Prostate gland (tissue), 2 donors: ENCODE data around the gene RGS17. TPM values are rescaled to one million over a fixed set of nuclear protein-coding genes. Genes with fewer than 3 reads are reported as not detected.
A peak's percentile ranks its signal among the peaks of the same experiment; 100 is the strongest.
"Not testable (repeated sequence)": the region's sequence is repeated elsewhere in the genome, so short reads cannot be mapped to it uniquely, and the experiment has no call there.

Experiments
- DNase-seq: peaks from one replicate; pipeline ENCODE4 v3.0.0-alpha.2; 2019; ENCODE audit warnings: low spot score
- H3K27ac ChIP-seq, 2 donors: fragments of 200-600 bp; sonication (generic); 2 replicates each; pipeline ENCODE4 v1.5.1; 2017 to 2019
- H3K27me3 ChIP-seq: fragments of 200-600 bp; sonication (generic); replicated peaks from 2 replicates; pipeline ENCODE4 v1.5.1; 2019; ENCODE audit not compliant: insufficient read depth
- H3K36me3 ChIP-seq, 2 donors: fragments of 200-600 bp; sonication (generic); 1 replicate in 1 of 2; 2 replicates in 1 of 2; pipeline versions ENCODE4 v1.5.1 to v1.8.1; 2017 to 2019
- H3K4me1 ChIP-seq: fragments of 200-600 bp; sonication (generic); replicated peaks from 2 replicates; pipeline ENCODE4 v1.5.1; 2019
- H3K4me3 ChIP-seq, 2 donors: fragments of 200-600 bp; sonication (generic); 2 replicates each; pipeline ENCODE4 v1.5.1; 2017 to 2019
- H3K9me3 ChIP-seq: fragments of 200-600 bp; sonication (generic); 2 replicates; pipeline ENCODE4 v1.5.1; 2017
- POLR2A ChIP-seq: fragments of 450-650 bp; IDR thresholded peaks from one replicate; pipeline ENCODE4 v1.6.1; 2016; ENCODE audit warnings: antibody characterized with exemption, mild to moderate bottlenecking
- POLR2AphosphoS5 ChIP-seq: sonication (generic); formaldehyde crosslinking; IDR thresholded peaks from one replicate; pipeline ENCODE4 v1.6.1; 2017; ENCODE audit warnings: antibody characterized with exemption
- WGBS: methylation state at CpG from one replicate; pipeline ENCODE4 v1.1.5; 2018; 5-methylcytosine and 5-hydroxymethylcytosine counted together
- intact Hi-C: fragments of 100-400 bp; cut with DNase I; formaldehyde crosslinking; loops from one replicate; pipeline ENCODE4 v1.14.2; 2022
- total RNA-seq, 2 donors: library from RNA; depleted of rRNA; stranded (reverse); fragments of >200 nt; gene quantifications; one replicate each; pipeline ENCODE4 v1.1.0, GENCODE V29; 2016
- TF ChIP-seq, protein P1 (sequence below), 4 experiments: fragments of 200-600 bp in 2 of 4; fragments of 450-650 bp in 2 of 4; sonication (generic) in 2 of 4; IDR thresholded peaks; 1 replicate in 3 of 4; 2 replicates in 1 of 4; pipeline ENCODE4 v1.5.1; 2016 to 2019; ENCODE audit warnings: antibody characterized with exemption in 4 of 4, mild to moderate bottlenecking in 2 of 4, moderate library complexity in 2 of 4

Gene RGS17
- total RNA-seq, 2 donors from 2014 or later: 1.6 to 3.3 TPM

DNA sequence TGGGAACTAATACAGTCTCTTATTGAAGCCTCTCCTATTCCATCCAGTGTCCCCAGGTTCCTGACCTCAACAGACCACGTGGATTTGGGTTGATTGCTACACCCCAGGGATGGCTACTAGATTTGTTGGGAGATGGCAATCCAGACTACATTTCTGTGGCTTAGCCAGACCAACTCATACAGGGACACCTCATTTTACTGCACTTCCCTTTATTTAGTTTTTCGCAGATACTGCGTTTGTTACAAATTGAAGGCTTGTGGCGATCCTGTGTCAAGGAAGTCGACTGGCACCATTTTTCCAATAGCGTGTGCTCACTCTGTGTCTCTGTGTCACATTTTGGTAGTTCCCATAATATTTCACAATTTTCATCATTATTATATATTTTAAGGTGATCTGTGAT lies 118.2 kb downstream of the RGS17 start:
- Histone ChIP-seq H3K9me3 (no peaks in the 10 kb centered on the region), H3K27ac (no peak overlapping the region), H3K36me3 (no peaks in the 10 kb centered on the region), H3K27me3 (no peaks in the 10 kb centered on the region), H3K4me1 (no peaks in the 10 kb centered on the region), H3K4me3 (no peak overlapping the region)
- intact Hi-C loops: no loop called here
- WGBS: 83% methylated on average over 6 of the region's 6 CpGs
- no peak for TF ChIP-seq POLR2A
- TF ChIP-seq, protein P1, sequence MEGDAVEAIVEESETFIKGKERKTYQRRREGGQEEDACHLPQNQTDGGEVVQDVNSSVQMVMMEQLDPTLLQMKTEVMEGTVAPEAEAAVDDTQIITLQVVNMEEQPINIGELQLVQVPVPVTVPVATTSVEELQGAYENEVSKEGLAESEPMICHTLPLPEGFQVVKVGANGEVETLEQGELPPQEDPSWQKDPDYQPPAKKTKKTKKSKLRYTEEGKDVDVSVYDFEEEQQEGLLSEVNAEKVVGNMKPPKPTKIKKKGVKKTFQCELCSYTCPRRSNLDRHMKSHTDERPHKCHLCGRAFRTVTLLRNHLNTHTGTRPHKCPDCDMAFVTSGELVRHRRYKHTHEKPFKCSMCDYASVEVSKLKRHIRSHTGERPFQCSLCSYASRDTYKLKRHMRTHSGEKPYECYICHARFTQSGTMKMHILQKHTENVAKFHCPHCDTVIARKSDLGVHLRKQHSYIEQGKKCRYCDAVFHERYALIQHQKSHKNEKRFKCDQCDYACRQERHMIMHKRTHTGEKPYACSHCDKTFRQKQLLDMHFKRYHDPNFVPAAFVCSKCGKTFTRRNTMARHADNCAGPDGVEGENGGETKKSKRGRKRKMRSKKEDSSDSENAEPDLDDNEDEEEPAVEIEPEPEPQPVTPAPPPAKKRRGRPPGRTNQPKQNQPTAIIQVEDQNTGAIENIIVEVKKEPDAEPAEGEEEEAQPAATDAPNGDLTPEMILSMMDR (IDR thresholded peaks at IDR 0.05): no peak
- TF ChIP-seq POLR2AphosphoS5: no peak
- no peak for DNase-seq

DNA sequence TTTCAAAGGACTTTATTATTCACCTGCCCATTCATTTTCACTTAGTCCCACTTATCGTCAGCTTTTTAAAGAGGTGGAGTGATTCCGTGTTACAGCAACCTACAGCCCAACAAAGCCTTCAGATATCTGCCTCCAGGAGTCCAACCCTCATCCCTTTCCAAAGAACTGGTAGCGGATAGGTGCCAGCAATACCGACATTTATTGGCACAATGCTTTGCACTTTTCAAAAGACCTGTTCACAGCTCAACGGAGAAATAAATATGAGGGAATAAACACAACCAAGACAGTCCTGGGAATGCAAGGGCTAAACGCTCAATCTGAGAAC lies 127.8 kb downstream of the RGS17 start:
- Histone ChIP-seq H3K4me1 (peaks cover 3% of the 10 kb centered on the region), H3K36me3 (no peaks in the 10 kb centered on the region), H3K27me3 (no peaks in the 10 kb centered on the region), H3K9me3 (no peaks in the 10 kb centered on the region), H3K4me3 (peak overlapping the region; percentile 62 to 73), H3K27ac (peak overlapping the region; percentile 81 to 85)
- DNase-seq: no peak
- WGBS: 1% methylated on average over 6 of the region's 6 CpGs
- intact Hi-C loops: no loop called here
- TF ChIP-seq POLR2AphosphoS5 (no peak), POLR2A (no peak)
- TF ChIP-seq, protein P1 (IDR thresholded peaks at IDR 0.05): no peak

DNA sequence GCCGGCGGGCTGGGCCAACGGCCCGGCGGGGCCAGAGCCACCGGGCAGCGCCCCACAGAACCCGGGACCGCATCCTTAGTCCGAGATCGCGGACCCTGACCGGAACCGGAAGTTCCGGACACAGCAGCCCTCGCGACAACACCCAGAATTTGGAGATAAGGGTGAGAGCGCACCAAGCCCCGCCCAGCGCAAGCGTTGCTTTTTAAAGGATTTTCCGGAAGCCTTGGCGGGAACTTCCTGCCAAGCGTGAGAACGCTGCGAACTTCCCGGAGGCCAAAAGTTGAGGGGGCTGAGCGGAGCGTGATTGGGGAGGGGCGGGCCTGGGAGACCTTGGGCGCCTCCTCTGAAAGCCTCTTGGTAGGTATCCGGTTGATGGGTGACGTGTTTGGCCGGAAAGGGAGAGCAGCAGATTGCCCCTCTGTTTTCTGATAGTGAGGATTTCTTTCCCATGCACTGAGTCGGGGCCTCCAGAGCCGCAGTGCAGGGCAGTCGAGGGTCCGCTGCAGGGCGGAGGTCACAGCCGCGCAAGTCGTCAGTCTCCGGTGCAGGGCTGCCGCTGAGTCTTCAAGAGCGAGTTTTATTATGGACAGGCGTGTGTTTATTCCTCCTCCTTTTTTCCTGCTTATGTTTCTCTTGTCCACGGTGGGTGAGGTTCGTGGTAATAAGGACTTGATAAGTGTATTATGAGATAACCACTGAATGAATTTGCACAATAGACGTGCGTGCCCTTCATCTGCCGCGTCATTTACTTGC lies 128.3 kb downstream of the RGS17 start, which contains the start of gene MTRF1L:
MTRF1L (minus strand) TSS at position 97 of the 753 bp plus-strand sequence; CDS start at position 73, 24 bp downstream.
- H3K36me3 ChIP-seq: no peaks in the 10 kb centered on the region
- under 1% methylated on average over 52 of the region's 52 CpGs for WGBS
- TF ChIP-seq POLR2AphosphoS5 (peak; percentile 91), POLR2A (peak; percentile 57)
- TF ChIP-seq, protein P1 (IDR thresholded peaks at IDR 0.05): no peak
- no peaks in the 10 kb centered on the region for H3K9me3 ChIP-seq
- intact Hi-C loops: no loop called here
- H3K4me3 ChIP-seq: peak within 1 kb of the TSS; percentile 62 to 73
- H3K4me1 ChIP-seq: peaks cover 3% of the 10 kb centered on the region
- H3K27me3 ChIP-seq: no peaks in the 10 kb centered on the region
- H3K27ac ChIP-seq: peak within 1 kb of the TSS; percentile 81 to 85
- peak; percentile 90 for DNase-seq

DNA sequence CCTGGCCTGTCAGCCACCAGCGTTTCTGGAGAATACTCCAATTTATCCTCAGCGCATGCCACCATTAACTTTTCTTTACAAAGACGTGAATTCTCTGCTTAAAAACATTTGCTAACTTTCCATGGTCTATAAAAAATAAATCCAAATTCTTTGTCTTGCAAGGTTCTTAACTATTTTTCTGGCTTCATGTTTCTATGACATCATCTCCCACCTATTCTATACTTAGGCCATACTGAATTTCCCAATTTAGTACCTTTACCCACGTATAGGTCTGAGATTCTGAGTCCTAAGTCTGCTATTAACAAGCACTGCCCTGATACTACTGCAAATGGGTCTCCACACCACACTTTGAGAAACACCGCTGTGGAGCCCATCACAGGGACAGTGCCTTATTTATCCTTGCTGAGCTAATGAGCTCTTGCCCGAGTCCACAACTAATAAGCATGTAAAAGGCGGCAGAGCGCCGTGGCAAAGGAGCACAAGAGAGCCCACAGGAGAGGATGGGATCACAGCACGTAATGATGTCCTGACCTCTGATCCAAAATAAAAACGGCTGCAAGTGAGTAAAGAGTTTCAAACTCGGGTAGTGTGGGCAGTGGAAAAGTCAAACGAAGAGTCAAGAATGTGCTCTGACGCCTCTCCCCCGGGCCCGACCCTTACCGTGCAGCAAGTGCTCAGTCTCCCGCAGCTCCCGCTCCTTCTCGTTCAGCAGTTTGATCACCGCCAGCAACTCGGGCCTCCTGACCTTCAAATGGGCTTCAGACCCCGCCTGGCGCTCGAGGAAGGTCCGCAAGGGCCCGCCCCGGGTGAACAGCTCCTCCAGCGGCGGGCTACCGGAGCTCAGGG lies 129.1 kb downstream of the RGS17 start:
- Histone ChIP-seq H3K27ac (peak overlapping the region; percentile 81 to 85), H3K4me1 (peaks cover 3% of the 10 kb centered on the region), H3K9me3 (no peaks in the 10 kb centered on the region), H3K36me3 (no peaks in the 10 kb centered on the region), H3K27me3 (no peaks in the 10 kb centered on the region), H3K4me3 (peak overlapping the region; percentile 62 to 73)
- intact Hi-C loops: no loop called here
- TF ChIP-seq, protein P1 (IDR thresholded peaks at IDR 0.05): peak in 1 of 4 experiments; percentile 21
- TF ChIP-seq POLR2AphosphoS5: no peak
- TF ChIP-seq POLR2A: no peak
- DNase-seq: no peak
- WGBS: 1% methylated on average over 31 of the region's 31 CpGs

DNA sequence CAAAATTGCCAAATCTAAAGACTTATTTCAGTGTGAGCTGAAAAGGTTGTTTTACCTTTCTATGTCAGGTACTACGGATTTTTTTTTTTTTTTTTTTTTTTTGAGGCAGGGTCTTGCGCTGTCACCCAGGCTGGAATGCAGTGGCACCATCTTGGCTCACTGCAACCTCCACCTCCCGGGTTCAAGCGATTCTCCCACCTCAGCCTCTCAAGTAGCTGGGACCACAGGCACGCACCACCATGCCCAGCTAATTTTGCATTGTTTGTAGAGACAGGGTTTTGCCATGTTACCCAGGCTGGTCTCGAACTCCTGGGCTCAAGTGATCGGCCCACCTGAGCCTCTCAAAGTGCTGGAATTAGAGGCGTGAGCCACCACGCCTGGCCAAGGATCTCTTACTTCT lies 130.3 kb downstream of the RGS17 start:
- not testable (repeated sequence) for H3K4me3 ChIP-seq
- WGBS: 90% methylated on average over 9 of the region's 9 CpGs

More for the DNA sequence above, 130.3 kb downstream of the RGS17 start:
- intact Hi-C loops, DNase-seq, H3K36me3 ChIP-seq, H3K27me3 ChIP-seq, H3K9me3 ChIP-seq, H3K27ac ChIP-seq, H3K4me1 ChIP-seq: not testable (repeated sequence)
